GM18508 (cell line): ENCODE data around the gene NGB.

Experiments used
- ATAC-seq: cut with Tn5 transposase; IDR thresholded peaks from one replicate; pipeline ENCODE4 v1.9.1; 2021; ENCODE audit warnings: moderate number of reproducible peaks; ENCODE audit not compliant: insufficient read depth, unreplicated experiment

Gene NGB

GRCh38 chr14:77265561-77266335 lies 5.3 kb downstream of the NGB start:
- no peak for ATAC-seq

GRCh38 chr14:77265187-77265515 lies 5.9 kb downstream of the NGB start:
- no peak for ATAC-seq

DNA sequence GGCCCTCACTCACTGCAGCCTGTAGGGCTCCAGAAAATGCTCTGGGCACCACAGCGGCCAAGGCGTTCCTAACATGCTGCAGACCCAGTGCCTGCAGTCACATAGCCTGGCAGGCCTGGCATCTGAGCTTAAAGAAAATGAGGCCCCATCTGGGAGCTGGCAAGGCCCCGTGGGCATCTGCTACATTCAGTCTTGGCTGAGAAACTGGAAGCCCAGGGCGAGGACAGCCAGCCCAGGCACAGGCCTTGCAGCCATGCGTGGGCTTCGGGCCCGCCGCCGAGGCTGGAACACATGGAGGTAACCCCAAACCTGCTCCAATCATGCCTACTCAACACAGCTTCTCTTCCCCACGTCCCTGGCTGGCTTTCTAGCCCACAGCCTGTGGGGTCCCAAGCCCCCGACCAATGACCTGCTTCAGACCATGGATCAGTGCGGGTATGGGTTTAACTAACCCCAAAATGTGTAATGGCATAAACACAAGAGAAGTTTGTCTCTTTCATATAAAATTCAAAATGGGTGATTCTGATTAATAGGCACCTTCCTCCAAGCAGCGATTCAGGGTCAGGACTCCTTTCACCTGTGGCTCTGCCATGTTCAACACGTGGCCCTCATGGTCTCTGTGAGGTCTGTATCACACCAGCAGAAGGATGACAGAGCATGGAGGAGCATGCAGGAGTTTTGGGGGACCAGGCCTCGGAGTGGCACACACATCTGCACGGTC lies 6.4 kb downstream of the NGB start:
- no peak for ATAC-seq

DNA sequence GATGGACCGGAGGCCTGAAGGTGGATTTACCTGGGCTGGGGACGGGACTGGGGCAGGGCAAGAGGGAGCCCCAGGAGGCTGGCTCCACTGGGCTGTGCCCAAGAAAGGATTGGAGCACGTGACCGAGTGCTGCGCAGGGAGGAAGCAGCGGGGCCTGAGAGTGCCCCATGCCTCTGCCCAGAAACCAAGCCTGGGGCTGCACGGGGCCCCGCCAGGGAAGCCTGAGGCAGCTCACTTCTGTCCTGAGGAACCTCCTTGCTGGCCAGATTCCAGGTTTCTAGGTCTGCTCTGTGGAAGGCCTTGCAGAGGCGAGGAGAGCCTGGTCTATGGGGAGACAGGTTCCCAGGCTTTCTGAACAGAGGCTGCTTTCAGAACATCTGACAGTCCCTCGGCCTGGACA lies 10.4 kb downstream of the NGB start:
- ATAC-seq: no peak

GRCh38 chr14:77260199-77260598 lies 10.8 kb downstream of the NGB start:
- ATAC-seq: no peak

DNA sequence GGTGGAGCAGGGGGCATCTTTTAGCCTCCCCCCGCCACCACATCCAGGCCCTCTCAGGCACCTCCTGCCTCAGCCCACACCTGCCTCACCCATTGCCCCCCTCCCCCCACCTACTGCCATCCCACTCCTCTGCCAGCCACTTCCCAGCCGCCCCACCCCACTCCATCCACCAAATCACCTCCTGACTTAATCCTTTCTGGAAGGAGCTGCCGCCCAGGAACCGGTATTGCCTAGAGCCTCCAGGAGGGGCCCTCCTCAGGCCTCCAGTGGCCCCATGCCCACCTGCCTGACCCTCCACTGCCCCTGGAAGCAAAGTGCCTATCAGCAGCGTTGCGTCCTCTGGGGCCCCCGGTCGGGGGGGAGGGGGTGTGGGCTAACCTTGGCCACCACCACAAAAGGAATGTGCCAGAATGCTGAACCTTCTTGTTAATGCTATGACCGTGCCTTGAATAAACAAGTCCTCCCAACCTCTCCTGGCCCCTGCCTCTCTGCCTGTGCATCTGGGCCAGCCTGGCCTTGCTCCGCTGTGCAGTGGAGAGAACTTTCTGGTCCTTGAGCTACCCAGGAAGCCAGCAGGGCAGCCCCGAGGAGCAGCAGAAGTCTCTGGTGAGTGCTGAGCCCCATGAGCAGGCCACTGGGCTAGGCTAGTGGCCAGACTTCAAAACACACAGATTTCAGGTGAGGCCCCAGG lies 11.8 kb downstream of the NGB start:
- ATAC-seq: no peak

DNA sequence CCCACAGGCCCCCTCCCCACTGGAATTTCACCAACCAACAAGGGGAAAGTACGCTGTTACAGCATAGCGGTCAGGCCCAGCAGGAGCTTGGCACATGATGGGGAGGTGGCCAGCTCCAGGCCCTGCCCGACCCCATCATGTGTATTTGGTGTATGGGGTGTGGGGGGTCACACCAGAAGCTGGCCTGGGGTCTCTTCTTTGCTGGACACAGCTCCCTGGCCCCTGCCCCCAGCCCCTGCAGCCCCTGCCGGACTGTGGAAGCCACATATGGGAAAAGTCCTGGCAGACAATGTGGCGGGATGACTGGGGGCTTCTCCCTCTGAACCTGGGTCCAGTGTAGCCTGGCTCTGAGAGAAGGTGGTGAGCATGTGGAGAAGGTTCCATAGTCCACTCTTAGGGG lies 12.4 kb downstream of the NGB start:
- ATAC-seq: no peak

- no peak for ATAC-seq
Observed at GRCh38 chr14:77257700-77258099, 13.3 kb downstream of the NGB start.

DNA sequence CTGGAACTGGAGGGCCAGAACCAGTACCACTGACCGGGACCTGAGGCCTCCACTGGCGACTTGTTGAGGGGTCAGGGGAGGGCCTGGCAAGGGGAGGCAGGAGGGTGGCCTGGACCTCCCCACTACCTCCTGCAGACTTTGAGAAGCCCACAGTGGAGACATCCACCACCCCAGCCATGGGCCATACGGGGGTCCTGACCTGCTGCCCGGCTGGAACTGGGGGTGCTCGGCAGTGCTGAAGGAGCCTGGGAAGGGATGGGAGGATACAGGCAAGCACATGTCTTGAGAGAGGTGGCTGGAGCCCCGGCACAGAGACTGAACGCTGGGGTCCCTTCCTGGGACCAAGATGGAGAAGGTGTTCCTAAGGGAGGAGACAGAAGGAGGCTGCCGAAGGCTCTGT lies 14.3 kb downstream of the NGB start:
- no peak for ATAC-seq

DNA sequence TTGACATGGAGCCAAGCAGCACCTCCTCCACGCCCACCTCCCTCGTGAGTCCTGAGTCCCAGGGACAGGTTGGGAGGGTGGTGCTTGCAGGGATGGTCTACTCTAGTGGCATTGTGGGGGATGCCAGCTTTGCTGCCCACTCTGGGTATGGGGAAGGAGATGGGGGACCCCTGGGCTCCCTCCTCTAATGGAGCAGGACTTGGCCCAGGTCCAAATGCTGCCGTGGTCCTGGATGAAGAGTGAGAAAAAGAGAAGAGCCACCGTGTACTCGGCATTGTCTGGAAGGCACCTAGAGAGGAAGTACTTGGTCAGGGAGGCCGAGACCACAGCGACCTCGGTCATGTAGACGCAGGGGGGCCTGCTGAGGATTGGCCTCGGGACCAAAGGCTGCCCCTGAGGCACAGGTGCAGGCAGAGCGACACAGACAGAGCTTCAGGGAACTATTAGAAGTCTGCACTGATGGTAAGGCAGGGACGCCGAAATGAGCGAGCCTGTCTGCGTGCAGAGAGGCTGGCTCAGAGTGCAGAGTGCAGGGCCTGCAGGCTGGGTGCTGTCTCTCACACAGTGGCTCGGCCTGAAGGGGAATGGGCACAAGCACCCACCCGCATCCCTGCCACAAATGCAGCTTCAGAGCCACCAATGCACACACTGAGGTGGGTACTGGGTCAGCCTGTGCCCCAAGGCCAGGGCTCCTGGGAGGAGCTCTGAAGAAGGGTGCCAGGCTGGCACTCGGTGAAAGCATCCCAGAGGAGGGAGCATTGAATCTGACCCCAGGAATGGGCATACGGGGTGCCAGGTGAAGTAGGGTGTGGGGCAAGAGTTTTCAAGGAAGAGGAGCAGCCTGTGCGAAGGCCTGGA lies 17.4 kb downstream of the NGB start:
- ATAC-seq: no peak

DNA sequence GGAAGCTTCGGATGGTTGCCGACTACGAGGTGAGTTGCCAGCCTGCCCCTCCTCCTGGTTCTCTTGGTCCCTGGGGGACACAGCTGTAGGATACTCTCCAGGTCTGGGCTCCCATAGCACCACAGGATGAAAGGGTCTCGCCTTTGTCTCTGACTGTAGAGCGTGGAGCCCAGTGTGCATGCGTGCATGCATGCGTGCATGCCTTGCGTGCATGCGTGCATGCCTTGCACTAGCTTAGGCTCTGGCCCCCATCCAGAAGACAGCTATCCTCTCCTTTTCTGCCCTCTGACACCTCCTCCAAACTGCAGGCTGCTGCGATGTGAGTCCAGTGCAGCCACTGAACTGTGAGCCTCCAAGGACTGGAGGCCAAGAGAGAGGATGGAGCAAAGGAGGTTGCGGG lies 19.1 kb downstream of the NGB start:
- ATAC-seq: no peak

DNA sequence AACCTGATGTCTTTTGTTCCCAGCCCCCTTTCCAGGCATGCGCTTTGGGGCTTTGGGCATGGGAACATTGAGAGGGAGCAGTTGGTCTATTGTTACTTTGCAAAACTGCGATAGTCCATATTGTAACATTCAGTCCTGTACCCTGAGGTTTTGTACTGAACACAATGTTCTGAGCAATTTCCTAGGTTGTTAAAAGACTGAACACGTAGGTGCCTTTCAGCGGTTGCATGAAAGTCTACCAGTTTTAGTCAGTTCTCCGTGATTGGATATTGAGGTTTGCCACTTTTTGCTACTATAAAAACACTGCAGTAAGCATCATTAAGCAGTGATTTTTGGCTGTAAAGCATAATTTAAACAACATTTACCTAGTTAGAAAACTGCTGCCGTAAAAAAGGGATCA lies 20.1 kb downstream of the NGB start:
- ATAC-seq: no peak

DNA sequence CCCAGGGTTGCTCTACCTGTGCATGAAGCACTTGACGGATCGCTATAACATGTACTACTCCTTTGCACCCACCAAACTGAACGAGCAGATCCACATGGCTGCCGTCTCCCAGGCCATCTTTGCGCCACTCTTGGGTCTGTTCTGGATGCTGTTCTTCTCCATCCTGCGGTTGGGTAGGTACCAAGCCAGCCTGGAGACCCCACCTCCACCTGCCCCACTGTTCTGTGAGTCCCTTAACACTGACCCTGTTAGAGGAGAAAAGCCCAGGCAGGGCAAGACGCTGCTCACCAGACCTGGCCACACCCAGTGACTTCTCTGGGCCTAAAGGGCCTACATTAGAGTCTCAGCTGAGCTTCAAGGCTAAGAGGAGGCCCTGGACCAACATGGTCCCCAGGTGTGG lies 21.7 kb downstream of the NGB start:
- ATAC-seq: no peak

- no peak for ATAC-seq
Observed at GRCh38 chr14:77248666-77249065, 22.3 kb downstream of the NGB start.

GRCh38 chr14:77246784-77247183 lies 24.2 kb downstream of the NGB start:
- no peak for ATAC-seq

GRCh38 chr14:77245820-77246219 lies 25.2 kb downstream of the NGB start:
- no peak for ATAC-seq

DNA sequence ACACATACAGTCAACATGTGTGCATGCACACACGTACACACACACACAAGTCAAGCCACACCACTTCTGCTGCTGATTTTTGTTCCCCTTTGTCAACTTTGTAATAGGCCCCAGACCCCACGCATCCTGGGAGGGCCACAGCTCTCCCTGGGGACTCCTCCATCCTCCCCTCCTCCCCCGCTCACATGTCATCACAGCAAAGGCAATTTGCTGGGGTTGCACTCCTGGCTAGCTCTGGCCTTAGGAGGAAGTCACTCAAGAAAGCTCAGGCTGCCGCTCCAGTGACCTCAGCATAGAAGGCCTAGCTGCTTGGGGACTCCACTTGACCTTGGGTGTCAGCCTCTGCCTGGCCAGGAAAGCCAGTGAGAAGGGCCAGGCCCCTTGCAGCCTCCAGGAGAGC lies 27.2 kb downstream of the NGB start:
- no peak for ATAC-seq

GRCh38 chr14:77242752-77243151 lies 28.3 kb downstream of the NGB start:
- no peak for ATAC-seq

- no peak for ATAC-seq
Observed at GRCh38 chr14:77241955-77242354, 29.1 kb downstream of the NGB start.

DNA sequence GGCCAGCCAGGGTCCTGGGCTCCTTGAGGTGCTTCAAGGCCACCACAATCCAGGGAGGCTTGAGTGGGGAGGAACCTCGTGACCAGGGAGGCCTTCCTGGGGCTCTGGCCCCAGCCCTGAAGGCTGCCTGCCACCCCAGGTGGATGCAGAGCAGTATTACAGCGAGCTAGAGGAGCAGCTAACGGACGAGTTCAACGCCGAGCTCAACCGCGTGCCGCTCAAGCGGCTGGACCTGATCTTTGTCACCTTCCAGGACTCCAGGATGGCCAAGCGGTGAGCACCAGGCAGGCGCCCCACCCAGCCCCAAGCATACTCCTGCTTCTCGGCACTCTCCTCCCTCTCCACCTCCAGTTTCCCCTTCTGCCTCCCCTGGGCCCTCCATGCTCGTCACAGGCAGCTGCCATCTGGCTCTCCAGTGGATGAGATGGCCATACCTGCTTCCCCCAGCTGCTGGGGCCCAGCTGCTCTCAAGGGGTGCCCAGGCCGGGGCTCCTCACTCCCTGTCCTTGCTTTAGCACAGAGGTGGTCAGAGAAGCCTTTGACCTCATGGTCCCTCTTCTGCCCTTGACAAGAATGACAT lies 30.6 kb downstream of the NGB start:
- ATAC-seq: no peak
